ENCODE data around the gene FOXL2. TPM values are rescaled to one million over a fixed set of nuclear protein-coding genes. Genes with fewer than 3 reads are reported as not detected.

Gene FOXL2
- total and polyA plus RNA-seq, 12 donors: 0.40 to 11.2 (median 3.6) TPM; not detected in 1

GRCh38 chr3:138939561-138940241 lies 7.2 kb downstream of the FOXL2 start:
- peaks cover 81% of the 10 kb centered on the region for H3K27me3 ChIP-seq
- H3K4me1 ChIP-seq (replicated peaks in 1 of 2): peaks cover 0 to 37% of the 10 kb centered on the region in 2 donors
- no peaks in the 10 kb centered on the region for H3K9me3 ChIP-seq (replicated peaks in 1 of 3)
- WGBS, 4 donors: 22 to 41% (median 24%) methylated on average over 33 to 52 of the region's 52 CpGs
- no peak for TF ChIP-seq CTCF (IDR thresholded peaks at IDR 0.05)
- no peak for TF ChIP-seq POLR2A (IDR thresholded peaks at IDR 0.05)
- DNase-seq: no peak
- H3K27ac ChIP-seq: no peak overlapping the region
- no peak overlapping the region for H3K4me3 ChIP-seq
- H3K36me3 ChIP-seq (replicated peaks in 1 of 2): no peaks in the 10 kb centered on the region
- intact Hi-C loops (cut with DNase I): loop anchor here (5.0 to 10.0 kb wide), 3 partner anchors 43 to 388 kb away; no protein-coding TSS in a partner anchor

- Histone ChIP-seq H3K9me3 (replicated peaks in 1 of 3) (no peaks in the 10 kb centered on the region), H3K27me3 (peaks cover 74% of the 10 kb centered on the region), H3K4me3 (no peak overlapping the region), H3K36me3 (replicated peaks in 1 of 2) (no peaks in the 10 kb centered on the region), H3K27ac (no peak overlapping the region), H3K4me1 (replicated peaks in 1 of 2) (peaks cover 0 to 32% of the 10 kb centered on the region in 2 donors)
- WGBS, 4 donors: 19 to 32% (median 25%) methylated on average over 19 to 32 of the region's 32 CpGs
- intact Hi-C loops (cut with DNase I): loop anchor here (5.0 to 10.0 kb wide), 3 partner anchors 43 to 388 kb away; no protein-coding TSS in a partner anchor
- DNase-seq: no peak
- TF ChIP-seq POLR2A (IDR thresholded peaks at IDR 0.05) (no peak), CTCF (IDR thresholded peaks at IDR 0.05) (no peak)
Observed at GRCh38 chr3:138938877-138939560, 7.9 kb downstream of the FOXL2 start.

- H3K9me3 ChIP-seq (replicated peaks in 1 of 3): no peaks in the 10 kb centered on the region
- no peak for TF ChIP-seq CTCF (IDR thresholded peaks at IDR 0.05)
- no peak for TF ChIP-seq POLR2A (IDR thresholded peaks at IDR 0.05)
- H3K4me1 ChIP-seq (replicated peaks in 1 of 2): peaks cover 0 to 32% of the 10 kb centered on the region in 2 donors
- intact Hi-C loops (cut with DNase I): loop anchor here (5.0 to 10.0 kb wide), 3 partner anchors 44 to 389 kb away; no protein-coding TSS in a partner anchor
- no peak overlapping the region for H3K27ac ChIP-seq
- H3K27me3 ChIP-seq: peaks cover 68% of the 10 kb centered on the region
- no peaks in the 10 kb centered on the region for H3K36me3 ChIP-seq (replicated peaks in 1 of 2)
- no peak for DNase-seq
- WGBS, 4 donors: 17 to 30% (median 28%) methylated on average over 19 to 48 of the region's 48 CpGs
- no peak overlapping the region for H3K4me3 ChIP-seq
Observed at GRCh38 chr3:138938056-138938876, 8.7 kb downstream of the FOXL2 start.

- 21 to 41% (median 34%) methylated on average over 12 to 29 of the region's 29 CpGs for WGBS, 4 donors
- Histone ChIP-seq H3K27ac (no peak overlapping the region), H3K4me1 (replicated peaks in 1 of 2) (peaks cover 0 to 32% of the 10 kb centered on the region in 2 donors), H3K9me3 (replicated peaks in 1 of 3) (no peaks in the 10 kb centered on the region), H3K27me3 (peaks cover 62% of the 10 kb centered on the region), H3K36me3 (replicated peaks in 1 of 2) (no peaks in the 10 kb centered on the region), H3K4me3 (no peak overlapping the region)
- no peak for DNase-seq
- intact Hi-C loops (cut with DNase I): loop anchor here (5.0 to 10.0 kb wide), 3 partner anchors 45 to 390 kb away; no protein-coding TSS in a partner anchor
- TF ChIP-seq CTCF (IDR thresholded peaks at IDR 0.05) (no peak), POLR2A (IDR thresholded peaks at IDR 0.05) (no peak)
Observed at GRCh38 chr3:138937690-138938055, 9.3 kb downstream of the FOXL2 start.

All from adrenal gland (tissue), 12 donors.